T-helper 1 cell treated with Interleukin-12 subunit alpha and Interleukin-12 subunit beta and Interleukin-4 antibody, amounts not matched to agents 30 μg/mL and 1 μg/mL, for 36 hours (primary cell): ENCODE data around the gene GINS2.

Experiments used
- H3K27ac Mint-ChIP-seq: one replicate; pipeline ENCODE4 v1.8.0; 2021; ENCODE audit warnings: mild to moderate bottlenecking, mixed read lengths
- H3K27me3 Mint-ChIP-seq: one replicate; pipeline ENCODE4 v1.8.0; 2021; ENCODE audit warnings: low read depth, mixed read lengths
- H3K36me3 Mint-ChIP-seq: one replicate; pipeline ENCODE4 v1.8.0; 2021; ENCODE audit warnings: low read depth, mixed read lengths
- H3K4me1 Mint-ChIP-seq: one replicate; pipeline ENCODE4 v1.8.0; 2021; ENCODE audit warnings: low read depth, mixed read lengths
- H3K4me3 Mint-ChIP-seq: one replicate; pipeline ENCODE4 v1.8.0; 2021; ENCODE audit warnings: mild to moderate bottlenecking, moderate library complexity, mixed read lengths
- H3K9me3 Mint-ChIP-seq: one replicate; pipeline ENCODE4 v1.8.0; 2021; ENCODE audit warnings: mixed read lengths

Gene GINS2

GRCh38 chr16:85722128-85722893 lies 33.6 kb upstream of the GINS2 start:
- no peaks in the 10 kb centered on the region for H3K9me3 Mint-ChIP-seq
- no peaks in the 10 kb centered on the region for H3K4me1 Mint-ChIP-seq
- no peaks in the 10 kb centered on the region for H3K36me3 Mint-ChIP-seq
- H3K4me3 Mint-ChIP-seq, result no peak overlapping the region
- H3K27ac Mint-ChIP-seq, result no peak overlapping the region
- H3K27me3 Mint-ChIP-seq, result no peaks in the 10 kb centered on the region

GRCh38 chr16:85720302-85720637 lies 31.5 kb upstream of the GINS2 start:
- Mint-ChIP-seq H3K27me3 (peaks cover 9% of the 10 kb centered on the region), H3K9me3 (no peaks in the 10 kb centered on the region), H3K36me3 (no peaks in the 10 kb centered on the region), H3K27ac (no peak overlapping the region), H3K4me3 (no peak overlapping the region), H3K4me1 (peaks cover 2% of the 10 kb centered on the region)

DNA sequence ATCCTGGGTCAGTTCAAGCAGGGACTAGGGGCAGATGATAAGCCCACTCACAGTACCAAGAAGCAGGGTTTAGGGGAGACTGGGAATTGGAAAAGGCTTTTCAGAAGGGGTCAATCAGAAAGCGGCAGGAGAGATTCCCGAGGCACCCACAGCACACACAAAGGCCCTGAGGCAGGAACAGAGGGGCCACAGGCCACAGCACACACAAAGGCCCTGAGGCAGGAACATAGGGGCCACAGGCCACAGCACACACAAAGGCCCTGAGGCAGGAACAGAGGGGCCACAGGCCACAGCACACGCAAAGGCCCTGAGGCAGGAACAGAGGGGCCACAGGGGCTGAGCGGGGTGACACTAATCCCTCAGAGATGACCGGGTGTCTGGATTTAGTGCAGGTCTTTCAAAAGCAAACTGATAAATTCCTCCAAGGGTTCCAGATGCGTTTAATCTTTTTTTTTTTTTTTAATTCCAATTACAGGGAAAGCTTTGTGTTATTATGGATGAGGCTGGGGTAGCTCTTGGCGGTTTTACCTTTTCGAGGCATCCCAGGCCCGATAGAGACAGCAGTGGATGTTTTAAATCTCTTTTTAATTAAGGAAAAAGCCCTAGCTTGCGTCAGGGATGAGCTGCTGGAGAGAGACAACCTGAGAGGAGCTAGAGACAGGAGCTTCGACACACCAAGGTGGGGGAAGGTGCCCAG lies 31.0 kb upstream of the GINS2 start:
- no peaks in the 10 kb centered on the region for H3K36me3 Mint-ChIP-seq
- peaks cover 3% of the 10 kb centered on the region for H3K4me1 Mint-ChIP-seq
- H3K4me3 Mint-ChIP-seq, result no peak overlapping the region
- no peaks in the 10 kb centered on the region for H3K9me3 Mint-ChIP-seq
- H3K27me3 Mint-ChIP-seq, result peaks cover 10% of the 10 kb centered on the region
- H3K27ac Mint-ChIP-seq, result no peak overlapping the region

DNA sequence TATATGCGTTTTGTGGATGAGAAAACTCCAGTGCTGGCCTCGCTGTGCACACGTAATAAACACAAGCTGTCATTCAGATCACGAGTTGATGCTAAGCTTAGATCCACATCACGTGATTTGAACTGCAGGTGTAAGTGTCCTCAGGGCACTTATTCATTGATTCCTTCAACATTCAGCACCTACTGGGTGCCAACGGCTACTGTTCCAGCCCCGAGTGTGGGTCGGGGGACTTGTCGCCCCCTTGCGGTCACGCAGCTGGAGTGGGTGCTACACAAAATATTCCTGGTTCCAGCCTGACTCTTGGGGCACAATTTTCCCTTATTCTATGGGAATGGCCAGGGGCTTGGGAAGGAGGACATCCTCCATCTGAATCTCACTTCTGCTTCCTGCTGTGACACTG lies 29.9 kb upstream of the GINS2 start:
- Mint-ChIP-seq H3K9me3 (no peaks in the 10 kb centered on the region), H3K27me3 (peaks cover 10% of the 10 kb centered on the region), H3K27ac (no peak overlapping the region), H3K36me3 (no peaks in the 10 kb centered on the region), H3K4me1 (peaks cover 3% of the 10 kb centered on the region), H3K4me3 (no peak overlapping the region)

DNA sequence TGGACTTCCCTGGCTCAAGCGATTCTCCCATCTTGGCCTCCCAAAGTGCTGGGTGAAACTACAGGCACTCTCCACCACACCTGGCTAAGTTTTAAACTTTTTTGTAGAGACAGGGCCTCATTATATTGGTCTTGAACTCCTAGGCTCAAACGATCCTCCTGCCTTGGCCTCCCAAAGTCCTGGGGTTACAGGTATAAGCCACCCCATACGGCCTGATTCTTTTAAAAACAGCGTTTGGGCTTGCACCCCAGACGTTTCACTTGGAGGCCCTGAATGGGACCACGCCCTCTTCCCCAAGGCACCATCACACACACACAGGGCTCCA lies 29.4 kb upstream of the GINS2 start:
- Mint-ChIP-seq H3K36me3 (no peaks in the 10 kb centered on the region), H3K9me3 (no peaks in the 10 kb centered on the region), H3K4me3 (no peak overlapping the region), H3K4me1 (peaks cover 3% of the 10 kb centered on the region), H3K27ac (no peak overlapping the region), H3K27me3 (peaks cover 10% of the 10 kb centered on the region)

GRCh38 chr16:85717393-85718152 lies 28.8 kb upstream of the GINS2 start:
- H3K4me1 Mint-ChIP-seq, result peaks cover 3% of the 10 kb centered on the region
- H3K36me3 Mint-ChIP-seq, result no peaks in the 10 kb centered on the region
- H3K9me3 Mint-ChIP-seq, result no peaks in the 10 kb centered on the region
- H3K27ac Mint-ChIP-seq, result no peak overlapping the region
- no peak overlapping the region for H3K4me3 Mint-ChIP-seq
- H3K27me3 Mint-ChIP-seq, result peaks cover 10% of the 10 kb centered on the region

DNA sequence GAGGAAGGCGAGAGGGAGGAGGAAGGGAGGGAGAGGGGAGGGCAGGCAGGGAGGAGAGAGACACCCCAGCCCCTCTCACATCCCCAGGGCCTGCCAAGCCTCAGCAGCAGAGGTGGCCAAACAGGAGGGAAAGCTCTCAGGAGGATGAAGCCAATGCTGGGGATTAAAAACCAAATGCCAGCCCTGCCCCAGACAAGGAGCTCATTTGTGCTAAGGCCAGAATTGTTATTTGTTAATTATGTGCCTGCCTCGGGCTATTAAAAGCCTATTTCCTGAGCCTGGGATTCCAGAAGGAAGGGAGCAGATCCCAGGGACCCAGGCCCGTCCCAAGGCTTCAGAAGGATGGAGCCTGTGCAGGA lies 27.9 kb upstream of the GINS2 start:
- Mint-ChIP-seq H3K9me3 (peaks cover 4% of the 10 kb centered on the region), H3K4me3 (no peak overlapping the region), H3K27ac (no peak overlapping the region), H3K36me3 (no peaks in the 10 kb centered on the region), H3K4me1 (peaks cover 3% of the 10 kb centered on the region), H3K27me3 (peaks cover 10% of the 10 kb centered on the region)

- Mint-ChIP-seq H3K4me1 (peaks cover 3% of the 10 kb centered on the region), H3K9me3 (peaks cover 4% of the 10 kb centered on the region), H3K27me3 (peaks cover 10% of the 10 kb centered on the region), H3K27ac (no peak overlapping the region), H3K36me3 (no peaks in the 10 kb centered on the region), H3K4me3 (no peak overlapping the region)
Observed at GRCh38 chr16:85716022-85716679, 27.4 kb upstream of the GINS2 start.

DNA sequence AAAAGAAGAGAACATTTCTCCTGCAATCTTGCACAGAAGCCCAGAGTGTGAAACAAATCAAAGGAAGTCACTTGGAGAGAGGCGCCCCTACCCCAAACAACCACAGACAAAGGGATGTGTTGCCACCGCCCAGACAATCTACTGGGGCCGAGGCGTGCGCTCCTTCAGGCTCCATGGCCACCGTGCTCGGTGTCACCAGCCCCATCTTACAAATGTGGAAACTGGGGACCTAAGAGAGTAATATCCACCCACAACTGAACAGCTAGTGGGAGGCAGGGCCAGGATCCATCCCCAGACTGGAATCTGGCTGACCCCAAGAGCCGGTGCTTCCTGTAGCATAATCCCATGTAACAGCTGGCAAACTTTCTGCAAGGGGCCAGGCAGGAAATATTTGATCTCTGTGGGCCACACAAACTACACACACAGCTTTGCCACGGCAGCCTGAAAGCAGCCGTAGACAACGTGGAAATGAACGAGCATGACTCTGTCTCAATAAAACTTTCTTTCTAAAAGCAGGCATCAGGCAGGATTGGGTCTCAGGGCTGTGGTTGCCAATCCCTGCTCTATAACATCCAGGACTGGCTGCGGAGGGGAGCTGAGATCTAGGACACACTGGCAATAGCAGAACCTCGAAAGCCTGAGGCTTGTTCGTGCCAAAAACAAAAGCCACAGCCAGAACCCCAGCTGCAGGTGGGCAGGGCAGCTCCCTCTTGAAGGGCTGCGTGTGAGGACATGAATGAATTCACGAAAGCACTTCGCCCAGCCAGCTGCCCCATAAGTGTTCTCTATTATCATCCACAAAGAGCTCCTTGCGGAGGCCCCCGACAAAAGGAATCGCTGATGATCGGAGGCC lies 26.6 kb upstream of the GINS2 start:
- no peak overlapping the region for H3K27ac Mint-ChIP-seq
- peaks cover 10% of the 10 kb centered on the region for H3K27me3 Mint-ChIP-seq
- H3K9me3 Mint-ChIP-seq, result peaks cover 4% of the 10 kb centered on the region

GRCh38 chr16:85712801-85713200 lies 24.0 kb upstream of the GINS2 start:
- Mint-ChIP-seq H3K27me3 (peaks cover 10% of the 10 kb centered on the region), H3K27ac (no peak overlapping the region), H3K9me3 (peaks cover 4% of the 10 kb centered on the region), H3K4me3 (no peak overlapping the region), H3K4me1 (peaks cover 3% of the 10 kb centered on the region), H3K36me3 (no peaks in the 10 kb centered on the region)

More for the DNA sequence above, 26.6 kb upstream of the GINS2 start:
- no peaks in the 10 kb centered on the region for H3K36me3 Mint-ChIP-seq
- no peak overlapping the region for H3K4me3 Mint-ChIP-seq
- peaks cover 3% of the 10 kb centered on the region for H3K4me1 Mint-ChIP-seq

DNA sequence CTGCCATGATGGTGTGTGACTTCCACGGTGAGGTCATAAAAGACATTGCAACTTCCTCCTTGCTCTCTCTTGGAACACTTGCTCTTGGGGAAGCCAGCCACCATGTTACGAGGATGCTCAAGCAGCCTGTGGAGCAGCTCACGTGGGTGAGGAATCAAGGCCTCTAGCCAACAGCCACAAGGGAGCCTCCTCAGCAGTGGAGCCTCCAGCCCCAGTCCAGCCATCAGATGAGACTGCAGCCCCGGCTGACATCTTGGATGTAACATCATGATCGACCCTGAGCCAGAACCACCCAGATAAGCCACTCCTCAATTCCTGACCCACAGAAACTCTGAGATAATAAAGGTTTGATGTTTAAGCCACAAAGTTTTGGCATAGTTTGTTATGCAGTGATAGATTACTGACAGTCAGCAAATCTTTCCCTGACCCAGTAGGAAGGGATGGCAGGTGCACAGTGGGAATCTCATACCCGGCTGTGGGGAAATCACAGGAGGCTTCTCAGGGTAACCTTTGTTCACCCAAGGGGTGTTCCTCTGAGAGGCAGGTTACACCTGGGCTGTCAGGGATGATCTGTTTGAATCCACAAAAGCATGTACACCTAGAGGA lies 23.3 kb upstream of the GINS2 start:
- Mint-ChIP-seq H3K36me3 (no peaks in the 10 kb centered on the region), H3K4me3 (no peak overlapping the region)

DNA sequence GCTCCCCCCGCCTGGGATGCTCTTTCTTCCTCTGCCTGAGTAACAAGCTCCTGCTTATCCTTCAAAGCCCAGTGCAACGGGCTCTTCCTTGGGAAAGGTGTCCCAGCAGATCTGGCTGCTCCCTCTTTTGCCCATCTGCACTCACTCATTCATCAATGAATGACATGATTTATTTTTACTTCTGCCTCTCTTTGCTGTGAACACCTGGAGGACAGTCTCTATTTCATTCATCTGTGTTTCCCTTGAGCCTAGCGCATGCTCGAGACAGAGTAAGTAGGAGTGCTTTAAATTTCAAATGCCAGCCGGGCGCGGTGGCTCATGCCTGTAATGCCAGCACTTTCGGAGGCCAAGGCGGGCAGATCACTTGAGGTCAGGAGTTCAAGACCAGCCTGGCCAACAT lies 22.0 kb upstream of the GINS2 start:
- peaks cover 4% of the 10 kb centered on the region for H3K9me3 Mint-ChIP-seq
- H3K4me3 Mint-ChIP-seq, result no peak overlapping the region

More for the DNA sequence above, 23.3 kb upstream of the GINS2 start:
- H3K27ac Mint-ChIP-seq, result no peak overlapping the region
- H3K9me3 Mint-ChIP-seq, result peaks cover 4% of the 10 kb centered on the region
- peaks cover 10% of the 10 kb centered on the region for H3K27me3 Mint-ChIP-seq
- peaks cover 3% of the 10 kb centered on the region for H3K4me1 Mint-ChIP-seq

DNA sequence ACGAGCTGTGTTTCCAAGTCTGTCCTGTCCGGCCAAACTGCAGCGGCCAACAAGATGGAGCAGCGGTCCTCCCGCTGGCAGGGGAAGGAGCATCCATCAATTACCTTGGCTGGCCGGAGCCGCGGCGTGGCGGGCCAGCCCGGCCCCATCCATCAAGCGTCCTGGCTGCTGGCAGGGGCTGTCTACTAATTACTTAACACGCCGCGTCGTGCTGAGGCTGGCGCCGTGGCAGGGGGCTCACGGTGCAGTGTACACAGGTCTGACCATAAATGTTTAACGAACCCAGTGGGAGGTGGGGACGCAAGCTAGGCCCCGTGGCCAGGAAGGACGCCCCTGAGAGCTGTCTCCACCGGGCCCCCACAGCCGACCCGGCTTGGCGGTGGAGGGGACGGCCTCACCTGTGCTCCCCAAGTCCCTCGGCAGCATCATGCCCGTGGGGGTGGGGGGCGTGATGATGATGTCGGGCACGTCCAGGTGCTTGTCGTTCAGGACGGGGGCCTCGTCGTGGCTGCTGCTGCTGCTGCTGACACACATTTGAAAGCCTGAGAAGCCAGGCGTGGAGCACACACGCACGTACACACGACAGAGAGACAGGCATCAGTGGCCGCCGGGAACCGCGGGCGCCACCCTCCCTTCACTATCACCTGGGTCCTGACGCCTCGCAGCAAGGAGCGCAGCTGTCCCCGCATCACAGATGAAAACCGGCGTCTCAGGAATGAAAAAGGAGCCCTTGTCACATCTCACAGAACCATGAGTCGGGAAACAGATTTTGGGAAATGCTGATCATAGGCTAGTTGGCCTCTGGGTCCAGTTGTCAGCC lies 21.2 kb upstream of the GINS2 start:
- Mint-ChIP-seq H3K9me3 (peaks cover 4% of the 10 kb centered on the region), H3K4me1 (no peaks in the 10 kb centered on the region), H3K27ac (no peak overlapping the region), H3K36me3 (no peaks in the 10 kb centered on the region), H3K4me3 (no peak overlapping the region), H3K27me3 (no peaks in the 10 kb centered on the region)

More for the DNA sequence above, 22.0 kb upstream of the GINS2 start:
- peaks cover 5% of the 10 kb centered on the region for H3K27me3 Mint-ChIP-seq
- no peaks in the 10 kb centered on the region for H3K36me3 Mint-ChIP-seq
- H3K4me1 Mint-ChIP-seq, result peaks cover 3% of the 10 kb centered on the region
- no peak overlapping the region for H3K27ac Mint-ChIP-seq
